Neural cell (in vitro differentiated cells): ENCODE data around the gene DNAJB12.

ENCODE experiments used
- CTCF ChIP-seq: fragments of 450-650 bp; IDR thresholded peaks from 2 replicates; pipeline ENCODE4 v1.5.1; 2014; ENCODE audit warnings: antibody characterized with exemption, mild to moderate bottlenecking, moderate library complexity; ENCODE audit not compliant: poor library complexity, severe bottlenecking
- EP300 ChIP-seq: fragments of 450-650 bp; conservative IDR thresholded peaks from 2 replicates; pipeline ENCODE4 v1.6.1; 2014; ENCODE audit warnings: antibody characterized with exemption, mild to moderate bottlenecking, moderate library complexity; ENCODE audit not compliant: poor library complexity, severe bottlenecking
- EZH2 ChIP-seq: fragments of 200-600, 300-800 bp; shearing (Covaris generic), sonication (generic); IDR thresholded peaks from 2 replicates; pipeline ENCODE4 v1.6.1; 2014; ENCODE audit warnings: antibody characterized with exemption, low read length, borderline replicate concordance, mild to moderate bottlenecking; ENCODE audit not compliant: insufficient read depth, poor library complexity, severe bottlenecking
- POLR2AphosphoS5 ChIP-seq: IDR thresholded peaks from 2 replicates; pipeline ENCODE4 v1.6.1; 2012
- RAD21 ChIP-seq: fragments of 450-650 bp; conservative IDR thresholded peaks from 2 replicates; pipeline ENCODE4 v1.6.1; 2014; ENCODE audit warnings: antibody characterized with exemption, mild to moderate bottlenecking, moderate library complexity
- SMC3 ChIP-seq: fragments of 450-650 bp; conservative IDR thresholded peaks from 2 replicates; pipeline ENCODE4 v1.6.1; 2014; ENCODE audit warnings: antibody characterized with exemption, mild to moderate bottlenecking, moderate library complexity; ENCODE audit not compliant: poor library complexity
- TAF1 ChIP-seq: IDR thresholded peaks from 2 replicates; pipeline ENCODE4 v1.6.1; 2012; ENCODE audit warnings: low read depth
- TF ChIP-seq, protein P1 (sequence below): IDR thresholded peaks from 2 replicates; pipeline ENCODE4 v1.6.1; 2012; ENCODE audit warnings: borderline replicate concordance

- no peak for TF ChIP-seq POLR2AphosphoS5
- no peak for TF ChIP-seq CTCF
- no peak for TF ChIP-seq TAF1
- TF ChIP-seq, protein P1, sequence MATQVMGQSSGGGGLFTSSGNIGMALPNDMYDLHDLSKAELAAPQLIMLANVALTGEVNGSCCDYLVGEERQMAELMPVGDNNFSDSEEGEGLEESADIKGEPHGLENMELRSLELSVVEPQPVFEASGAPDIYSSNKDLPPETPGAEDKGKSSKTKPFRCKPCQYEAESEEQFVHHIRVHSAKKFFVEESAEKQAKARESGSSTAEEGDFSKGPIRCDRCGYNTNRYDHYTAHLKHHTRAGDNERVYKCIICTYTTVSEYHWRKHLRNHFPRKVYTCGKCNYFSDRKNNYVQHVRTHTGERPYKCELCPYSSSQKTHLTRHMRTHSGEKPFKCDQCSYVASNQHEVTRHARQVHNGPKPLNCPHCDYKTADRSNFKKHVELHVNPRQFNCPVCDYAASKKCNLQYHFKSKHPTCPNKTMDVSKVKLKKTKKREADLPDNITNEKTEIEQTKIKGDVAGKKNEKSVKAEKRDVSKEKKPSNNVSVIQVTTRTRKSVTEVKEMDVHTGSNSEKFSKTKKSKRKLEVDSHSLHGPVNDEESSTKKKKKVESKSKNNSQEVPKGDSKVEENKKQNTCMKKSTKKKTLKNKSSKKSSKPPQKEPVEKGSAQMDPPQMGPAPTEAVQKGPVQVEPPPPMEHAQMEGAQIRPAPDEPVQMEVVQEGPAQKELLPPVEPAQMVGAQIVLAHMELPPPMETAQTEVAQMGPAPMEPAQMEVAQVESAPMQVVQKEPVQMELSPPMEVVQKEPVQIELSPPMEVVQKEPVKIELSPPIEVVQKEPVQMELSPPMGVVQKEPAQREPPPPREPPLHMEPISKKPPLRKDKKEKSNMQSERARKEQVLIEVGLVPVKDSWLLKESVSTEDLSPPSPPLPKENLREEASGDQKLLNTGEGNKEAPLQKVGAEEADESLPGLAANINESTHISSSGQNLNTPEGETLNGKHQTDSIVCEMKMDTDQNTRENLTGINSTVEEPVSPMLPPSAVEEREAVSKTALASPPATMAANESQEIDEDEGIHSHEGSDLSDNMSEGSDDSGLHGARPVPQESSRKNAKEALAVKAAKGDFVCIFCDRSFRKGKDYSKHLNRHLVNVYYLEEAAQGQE, result no peak
- no peak for TF ChIP-seq SMC3
- no peak for TF ChIP-seq EZH2
- no peak for TF ChIP-seq EP300
- no peak for TF ChIP-seq RAD21
Observed at GRCh38 chr10:72332423-72333111, 22.2 kb downstream of the DNAJB12 start.
